Measurements from ENCODE around the gene RABL3.
"Not testable (repeated sequence)": the region's sequence is repeated elsewhere in the genome, so short reads cannot be mapped to it uniquely, and the experiment has no call there.

Gene RABL3

GRCh38 chr3:120764206-120764605, 21.9 kb upstream of the RABL3 start:
- DNase-seq: no peak
- TF ChIP-seq GATA1 (IDR thresholded peaks at IDR 0.05; ENCODE audit: low read depth, low read length) (no peak), POLR2A (IDR thresholded peaks at IDR 0.05; ENCODE audit: low read length) (no peak)

- TF ChIP-seq POLR2A (IDR thresholded peaks at IDR 0.05; ENCODE audit: low read length): no peak
- no peak for TF ChIP-seq GATA1 (IDR thresholded peaks at IDR 0.05; ENCODE audit: low read depth, low read length)
- no peak for DNase-seq
Measured at GRCh38 chr3:120763601-120764000, 21.3 kb upstream of the RABL3 start.

DNA sequence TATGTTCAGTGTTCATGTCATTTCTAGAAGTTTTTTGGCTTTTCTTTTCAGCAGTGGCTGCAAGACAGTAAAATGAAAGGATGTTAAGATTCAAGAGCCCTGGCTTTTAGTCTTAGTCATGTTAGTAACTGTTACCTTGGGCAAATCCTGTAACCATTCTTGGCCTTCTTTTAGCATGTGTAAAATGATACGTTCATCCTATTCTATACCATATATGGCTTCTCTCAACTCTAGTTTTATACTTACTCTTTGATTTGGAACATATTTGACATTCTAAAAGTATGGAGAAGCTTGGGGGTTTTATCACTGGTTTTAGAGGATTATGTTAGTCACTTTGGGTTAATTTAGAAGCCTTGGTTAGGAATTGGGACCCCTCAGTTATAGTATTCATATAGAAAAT, 20.3 kb upstream of the RABL3 start:
- DNase-seq: no peak
- no peak for TF ChIP-seq POLR2A (IDR thresholded peaks at IDR 0.05; ENCODE audit: low read length)
- TF ChIP-seq GATA1 (IDR thresholded peaks at IDR 0.05; ENCODE audit: low read depth, low read length): no peak

GRCh38 chr3:120758551-120758950, 16.2 kb upstream of the RABL3 start:
- DNase-seq: not testable (repeated sequence)

DNA sequence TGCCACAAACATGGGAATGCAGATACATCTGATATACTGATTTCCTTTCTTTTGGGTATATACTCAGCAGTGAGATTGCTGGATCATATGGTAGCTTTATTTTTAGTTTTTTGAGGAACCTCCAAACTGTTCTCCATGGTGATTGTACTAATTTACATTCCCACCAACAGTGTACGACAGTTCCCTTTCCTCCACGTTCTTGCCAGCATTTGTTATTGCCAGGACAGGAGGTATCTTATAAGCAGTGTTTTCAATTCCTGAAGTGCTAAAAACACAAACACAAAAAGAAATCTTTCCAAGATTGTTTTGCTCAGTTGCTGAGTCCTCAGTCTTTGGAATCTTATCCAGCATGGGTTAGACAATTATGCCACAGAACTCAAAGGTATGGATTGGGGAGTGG, 13.7 kb upstream of the RABL3 start:
- DNase-seq: no peak
- TF ChIP-seq GATA1 (IDR thresholded peaks at IDR 0.05; ENCODE audit: low read depth, low read length) (no peak), POLR2A (IDR thresholded peaks at IDR 0.05; ENCODE audit: low read length) (no peak)

DNA sequence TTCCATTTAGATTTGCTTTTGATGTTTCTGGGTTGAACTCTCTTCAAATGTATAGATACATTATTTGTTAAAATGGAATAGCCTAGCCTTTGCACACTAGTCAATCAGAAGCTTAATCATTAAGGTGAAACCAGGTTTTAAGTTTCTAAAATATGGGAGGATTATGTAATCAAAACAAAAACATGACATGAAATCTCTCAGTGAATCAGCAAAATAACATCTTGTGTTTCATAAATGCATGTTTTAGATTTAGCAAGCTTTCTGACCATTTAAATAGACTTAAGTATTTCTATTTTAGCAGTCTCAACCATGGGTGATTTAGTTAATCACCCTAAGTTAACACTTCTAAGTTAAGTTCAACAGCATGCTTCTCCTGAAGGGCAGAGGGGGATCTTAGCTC, 11.5 kb upstream of the RABL3 start:
- no peak for DNase-seq
- TF ChIP-seq GATA1 (IDR thresholded peaks at IDR 0.05; ENCODE audit: low read depth, low read length): no peak

DNA sequence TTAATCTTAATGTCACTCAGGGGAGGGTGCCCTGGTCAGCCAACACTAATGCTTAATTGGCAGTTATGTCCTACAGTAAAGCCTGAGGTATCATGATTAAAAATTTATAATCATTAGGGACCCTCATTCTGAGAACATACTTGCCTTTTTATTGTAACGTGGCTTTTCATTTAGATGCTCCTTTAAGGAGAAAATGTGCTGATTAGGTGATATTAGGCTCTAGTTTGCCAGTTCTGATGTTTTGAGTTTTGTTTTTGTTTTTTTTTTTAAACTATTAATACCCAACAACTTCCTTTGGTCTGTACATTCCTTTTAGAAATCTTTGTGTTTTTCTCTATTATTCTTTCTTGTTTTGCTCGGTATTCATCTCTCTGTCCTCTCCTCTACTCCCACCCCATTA, 10.5 kb upstream of the RABL3 start:
- TF ChIP-seq POLR2A (IDR thresholded peaks at IDR 0.05; ENCODE audit: low read length) (no peak), GATA1 (IDR thresholded peaks at IDR 0.05; ENCODE audit: low read depth, low read length) (no peak)
- no peak for DNase-seq

- TF ChIP-seq POLR2A (IDR thresholded peaks at IDR 0.05; ENCODE audit: low read length) (no peak), GATA1 (IDR thresholded peaks at IDR 0.05; ENCODE audit: low read depth, low read length) (no peak)
- no peak for DNase-seq
Measured at GRCh38 chr3:120752230-120752629, 9.9 kb upstream of the RABL3 start.

DNA sequence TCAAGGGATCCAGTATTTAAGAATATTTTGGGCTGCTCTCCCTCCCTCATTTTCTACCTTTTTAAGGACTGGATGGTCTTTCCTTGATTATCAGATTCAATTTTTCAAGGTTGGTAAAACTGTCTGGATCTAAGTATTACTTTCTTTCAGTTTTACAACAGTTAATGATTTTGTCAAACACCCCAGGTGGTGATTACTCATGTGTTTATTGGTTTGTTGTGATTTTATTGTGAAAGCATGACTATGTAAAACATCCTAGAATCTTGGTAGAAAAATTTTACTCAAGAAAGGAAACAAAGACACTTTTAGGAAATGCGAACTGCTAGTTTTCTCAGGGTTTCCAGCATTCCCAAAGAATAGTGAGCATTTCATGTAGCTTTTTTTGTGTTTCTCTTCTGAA, 7.5 kb upstream of the RABL3 start:
- TF ChIP-seq GATA1 (IDR thresholded peaks at IDR 0.05; ENCODE audit: low read depth, low read length): no peak
- TF ChIP-seq POLR2A (IDR thresholded peaks at IDR 0.05; ENCODE audit: low read length): no peak

GRCh38 chr3:120745466-120745865, 3.1 kb upstream of the RABL3 start:
- DNase-seq: no peak
- TF ChIP-seq GATA1 (IDR thresholded peaks at IDR 0.05; ENCODE audit: low read depth, low read length) (no peak), POLR2A (IDR thresholded peaks at IDR 0.05; ENCODE audit: low read length) (no peak)

More for the DNA sequence above, 7.5 kb upstream of the RABL3 start:
- DNase-seq: no peak

- peak in 1 of 2 experiments; percentile 34 for DNase-seq
- TF ChIP-seq POLR2A (IDR thresholded peaks at IDR 0.05; ENCODE audit: low read length): no peak
- TF ChIP-seq GATA1 (IDR thresholded peaks at IDR 0.05; ENCODE audit: low read depth, low read length): no peak
Measured at GRCh38 chr3:120743556-120744195, 1.4 kb upstream of the RABL3 start.

- TF ChIP-seq GATA1 (IDR thresholded peaks at IDR 0.05; ENCODE audit: low read depth, low read length) (no peak), POLR2A (IDR thresholded peaks at IDR 0.05; ENCODE audit: low read length) (peak; percentile 41)
- peak in 1 of 2 experiments; percentile 78 for DNase-seq
Measured at GRCh38 chr3:120742849-120743365, 591 bp upstream of the RABL3 start.

- DNase-seq: peak; percentile 76 to 77
Measured at GRCh38 chr3:120741837-120742197, 499 bp downstream of the RABL3 start.

DNA sequence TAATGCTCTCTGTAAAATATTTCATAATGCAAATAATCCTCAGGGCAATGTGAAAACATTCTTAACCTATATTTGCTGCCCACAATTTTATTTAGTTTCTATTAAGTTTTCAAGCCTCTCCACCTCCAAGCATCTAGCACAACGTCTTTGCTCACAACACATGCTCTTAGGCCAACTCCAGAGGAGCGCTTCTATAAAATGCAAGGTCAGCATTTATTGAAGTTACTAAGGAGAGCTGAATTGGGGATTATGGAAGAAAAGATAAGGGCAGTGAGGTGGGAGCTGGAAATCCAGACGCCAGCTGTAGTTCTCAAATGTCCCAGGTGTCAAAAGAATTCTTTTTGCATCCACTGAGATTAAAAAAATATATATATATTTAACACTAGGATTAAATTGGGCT, 996 bp downstream of the RABL3 start:
- TF ChIP-seq GATA1 (IDR thresholded peaks at IDR 0.05; ENCODE audit: low read depth, low read length) (no peak), POLR2A (IDR thresholded peaks at IDR 0.05; ENCODE audit: low read length) (no peak)
- peak; percentile 10 to 22 for DNase-seq

More at GRCh38 chr3:120741837-120742197, 499 bp downstream of the RABL3 start:
- TF ChIP-seq GATA1 (IDR thresholded peaks at IDR 0.05; ENCODE audit: low read depth, low read length) (no peak), POLR2A (IDR thresholded peaks at IDR 0.05; ENCODE audit: low read length) (no peak)

DNA sequence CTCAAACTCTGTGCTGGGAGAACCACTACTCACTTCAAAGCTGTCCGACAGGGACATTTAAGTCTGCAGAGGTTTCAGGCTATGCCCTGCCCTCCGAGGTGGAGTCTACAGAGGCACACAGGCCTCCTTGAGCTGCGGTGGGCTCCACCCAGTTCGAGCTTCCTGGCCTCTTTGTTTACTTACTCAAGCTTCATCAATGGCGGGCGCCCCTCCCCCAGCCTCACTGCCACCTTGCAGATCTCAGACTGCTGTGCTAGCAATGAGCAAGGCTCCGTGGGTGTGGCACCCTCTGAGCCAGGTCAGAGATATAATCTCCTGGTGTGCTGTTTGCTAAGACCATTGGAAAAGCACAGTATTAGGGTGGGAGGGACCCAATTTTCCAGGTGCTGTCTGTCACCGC, 4.3 kb downstream of the RABL3 start:
- peak in 1 of 2 experiments; percentile 6 for DNase-seq
